Endothelial cell (in vitro differentiated cells): ENCODE results near the gene NBPF3. TPM values are rescaled to one million over a fixed set of nuclear protein-coding genes. Genes with fewer than 3 reads are reported as not detected.
A peak's percentile ranks its signal among the peaks of the same experiment; 100 is the strongest.

Source experiments
- DNase-seq: peaks from one replicate; pipeline ENCODE4 v3.0.0; 2021; ENCODE audit warnings: low spot score
- H3K27ac Mint-ChIP-seq: one replicate; pipeline ENCODE4 v1.8.0; 2021; ENCODE audit warnings: mixed read lengths, inconsistent platforms; ENCODE audit not compliant: unreplicated experiment
- H3K27me3 Mint-ChIP-seq: one replicate; pipeline ENCODE4 v1.8.0; 2021; ENCODE audit warnings: mild to moderate bottlenecking, moderate library complexity, mixed read lengths, inconsistent platforms; ENCODE audit not compliant: unreplicated experiment
- H3K36me3 Mint-ChIP-seq: one replicate; pipeline ENCODE4 v1.8.0; 2021; ENCODE audit warnings: mild to moderate bottlenecking, low read depth, mixed read lengths, inconsistent platforms; ENCODE audit not compliant: unreplicated experiment
- H3K4me1 Mint-ChIP-seq: one replicate; pipeline ENCODE4 v1.8.0; 2021; ENCODE audit warnings: mild to moderate bottlenecking, mixed read lengths, inconsistent platforms; ENCODE audit not compliant: unreplicated experiment
- H3K4me3 Mint-ChIP-seq: one replicate; pipeline ENCODE4 v1.8.0; 2021; ENCODE audit warnings: mild to moderate bottlenecking, mixed read lengths, inconsistent platforms; ENCODE audit not compliant: unreplicated experiment
- H3K9me3 Mint-ChIP-seq: one replicate; pipeline ENCODE4 v1.8.0; 2021; ENCODE audit warnings: mixed read lengths, inconsistent platforms; ENCODE audit not compliant: unreplicated experiment
- CTCF ChIP-seq: fragments of 200-600 bp; sonication (generic); IDR thresholded peaks from one replicate; pipeline ENCODE4 v1.5.0; 2021; ENCODE audit warnings: antibody characterized with exemption; ENCODE audit not compliant: unreplicated experiment
- total RNA-seq: library from RNA; stranded (reverse); fragmentation: NEBNext Ultra II Directional; extraction: Animal tissue kit (Norgen Biotek cat#: 25700); gene quantifications from one replicate; pipeline ENCODE4 v1.2.1, GENCODE V29; 2021; ENCODE audit not compliant: unreplicated experiment

Gene NBPF3
- total RNA-seq, 1 donor from 2014 or later, result 11.1 TPM

- H3K4me1 Mint-ChIP-seq, result peaks cover 11% of the 10 kb centered on the region
- no peak for TF ChIP-seq CTCF
- no peak overlapping the region for H3K4me3 Mint-ChIP-seq
- peaks cover 11% of the 10 kb centered on the region for H3K27me3 Mint-ChIP-seq
- H3K27ac Mint-ChIP-seq, result no peak overlapping the region
- H3K36me3 Mint-ChIP-seq, result no peaks in the 10 kb centered on the region
- DNase-seq, result no peak
- no peaks in the 10 kb centered on the region for H3K9me3 Mint-ChIP-seq
These were observed 66.9 kb downstream of the NBPF3 start for GRCh38 chr1:21506804-21507203.

GRCh38 chr1:21507511-21508270, 67.8 kb downstream of the NBPF3 start:
- H3K27me3 Mint-ChIP-seq, result peaks cover 11% of the 10 kb centered on the region
- peak overlapping the region; percentile 20 for H3K27ac Mint-ChIP-seq
- TF ChIP-seq CTCF, result no peak
- no peak overlapping the region for H3K4me3 Mint-ChIP-seq
- H3K4me1 Mint-ChIP-seq, result peaks cover 11% of the 10 kb centered on the region
- no peaks in the 10 kb centered on the region for H3K9me3 Mint-ChIP-seq
- H3K36me3 Mint-ChIP-seq, result no peaks in the 10 kb centered on the region
- no peak for DNase-seq

- H3K36me3 Mint-ChIP-seq, result no peaks in the 10 kb centered on the region
- H3K27ac Mint-ChIP-seq, result peak overlapping the region; percentile 17
- H3K4me1 Mint-ChIP-seq, result peaks cover 9% of the 10 kb centered on the region
- H3K9me3 Mint-ChIP-seq, result no peaks in the 10 kb centered on the region
- peak; percentile 89 for DNase-seq
- peak; percentile 56 for TF ChIP-seq CTCF
- peaks cover 11% of the 10 kb centered on the region for H3K27me3 Mint-ChIP-seq
- peak overlapping the region; percentile 82 for H3K4me3 Mint-ChIP-seq
These were observed 68.8 kb downstream of the NBPF3 start for GRCh38 chr1:21508580-21509350.

GRCh38 chr1:21509351-21510112, 69.6 kb downstream of the NBPF3 start, which contains the start of gene ALPL:
Gene ALPL, plus strand, starts transcription at chr1:21509423. Its CDS starts 44,659 bp downstream, at chr1:21554082.
- peak within 1 kb of the TSS; percentile 82 for H3K4me3 Mint-ChIP-seq
- TF ChIP-seq CTCF, result peak; percentile 38
- no peaks in the 10 kb centered on the region for H3K36me3 Mint-ChIP-seq
- H3K27ac Mint-ChIP-seq, result peak within 1 kb of the TSS; percentile 17
- H3K4me1 Mint-ChIP-seq, result peaks cover 9% of the 10 kb centered on the region
- no peaks in the 10 kb centered on the region for H3K9me3 Mint-ChIP-seq
- peaks cover 11% of the 10 kb centered on the region for H3K27me3 Mint-ChIP-seq
- no peak for DNase-seq
